Measurements from ENCODE around the gene MMP11.
A peak's percentile ranks its signal among the peaks of the same experiment; 100 is the strongest.

MMP11 gene

GRCh38 chr22:23762842-23763578, 9.6 kb upstream of the MMP11 start, which contains the start of gene C22orf15:
Gene C22orf15, plus strand, starts transcription at chr22:23762990. Its CDS starts 317 bp downstream, at chr22:23763307.
- no peak for DNase-seq

- DNase-seq: peak; percentile 42
These were observed 9.1 kb upstream of the MMP11 start for GRCh38 chr22:23763579-23763945.

- DNase-seq: no peak
These were observed 8.7 kb upstream of the MMP11 start for GRCh38 chr22:23763954-23764353.

- no peak for DNase-seq
These were observed 7.5 kb upstream of the MMP11 start for GRCh38 chr22:23764899-23765881.

GRCh38 chr22:23767303-23767672, 5.4 kb upstream of the MMP11 start:
- no peak for DNase-seq

GRCh38 chr22:23767673-23768548, 4.7 kb upstream of the MMP11 start, which contains the start of gene CHCHD10:
Gene CHCHD10, minus strand, starts transcription at chr22:23767972. Its CDS starts 98 bp downstream, at chr22:23767874.
- peak; percentile 60 for DNase-seq

GRCh38 chr22:23769321-23769965, 3.2 kb upstream of the MMP11 start:
- no peak for DNase-seq

- DNase-seq: no peak
These were observed 367 bp upstream of the MMP11 start for GRCh38 chr22:23772315-23772648.

- DNase-seq: no peak
These were observed 949 bp downstream of the MMP11 start for GRCh38 chr22:23773483-23774113.

- no peak for DNase-seq
These were observed 1.7 kb downstream of the MMP11 start for GRCh38 chr22:23774114-23774921.

GRCh38 chr22:23774922-23775436, 2.3 kb downstream of the MMP11 start:
- no peak for DNase-seq

- no peak for DNase-seq
These were observed 3.2 kb downstream of the MMP11 start for GRCh38 chr22:23775779-23776375.

GRCh38 chr22:23777776-23778576, 5.3 kb downstream of the MMP11 start:
- no peak for DNase-seq

GRCh38 chr22:23778577-23778900, 5.9 kb downstream of the MMP11 start:
- DNase-seq: no peak

- no peak for DNase-seq
These were observed 6.4 kb downstream of the MMP11 start for GRCh38 chr22:23779083-23779482.

GRCh38 chr22:23779731-23780130, 7.1 kb downstream of the MMP11 start:
- no peak for DNase-seq

- no peak for DNase-seq
These were observed 7.6 kb downstream of the MMP11 start for GRCh38 chr22:23780146-23780748.

- DNase-seq: no peak
These were observed 8.4 kb downstream of the MMP11 start for GRCh38 chr22:23781065-23781464.

All from activated gamma-delta T cell (primary cell).